ENCODE results near the gene METTL23. TPM values are rescaled to one million over a fixed set of nuclear protein-coding genes. Genes with fewer than 3 reads are reported as not detected.

Gene METTL23
- total and polyA plus RNA-seq, 2 of the 8 experiments (the other 6 are each of a cell fraction or from before 2014, with no cell fraction given), result 36.1 to 60.2 TPM

- H3K27me3 ChIP-seq (replicated peaks in 1 of 4; ENCODE audit: control insufficient read depth in 3 of 4, extremely low read depth in 1 of 4, insufficient read depth in 3 of 4, low read length in 3 of 4), result no peaks in the 10 kb centered on the region
- H3K4ac ChIP-seq (replicated peaks; ENCODE audit: insufficient read length, low read depth, low read length), result no peak overlapping the region
- no peak overlapping the region for H2AK5ac ChIP-seq (ENCODE audit: low read depth, low read length)
- no peaks in the 10 kb centered on the region for H3K23me2 ChIP-seq (ENCODE audit: low read depth, low read length)
- no peak overlapping the region for H4K5ac ChIP-seq (ENCODE audit: insufficient read length, low read depth, low read length)
- no peak for TF ChIP-seq SIN3A (conservative IDR thresholded peaks at IDR 0.05 in 1 of 2, IDR thresholded peaks at IDR 0.05 in 1 of 2; ENCODE audit: low read depth in 1 of 2, low read length in 2 of 2)
- H2BK15ac ChIP-seq (ENCODE audit: low read length), result no peak overlapping the region
- no peak overlapping the region for H3K23ac ChIP-seq (ENCODE audit: insufficient read length)
- H3K9ac ChIP-seq (replicated peaks in 1 of 4; ENCODE audit: extremely low read depth in 1 of 4, low read depth in 3 of 4, low read length in 3 of 4), result no peak overlapping the region
- H4K8ac ChIP-seq (ENCODE audit: extremely low read depth, insufficient read depth, low read length), result no peak overlapping the region
- ChIA-PET CTCF (ENCODE audit: partially characterized antibody) (interaction anchor here (0.6 to 13.1 kb wide), 14 partner anchors 13 to 1269 kb away, joined by 3 to 155 read pairs (median 4); partner anchors contain the start of genes JMJD6, METTL23 and MXRA7), POLR2A (ENCODE audit: partially characterized antibody) (interaction anchor here (1.1 kb wide), 2 partner anchors 23 to 119 kb away, joined by 3 read pairs; no protein-coding TSS in a partner anchor)
- H3K4me2 ChIP-seq (ENCODE audit: insufficient read depth in 1 of 2, low read depth in 2 of 2, low read length in 2 of 2), result no peak overlapping the region
- H2BK12ac ChIP-seq (ENCODE audit: low read depth, low read length), result no peak overlapping the region
- no peak for DNase-seq (ENCODE audit: low read depth in 1 of 2, low spot score in 2 of 2)
- H2AFZ ChIP-seq (ENCODE audit: low read length), result no peak overlapping the region
- H3K27ac ChIP-seq (ENCODE audit: low read depth, low read length), result no peak overlapping the region
- H3K36me3 ChIP-seq (ENCODE audit: control insufficient read depth in 2 of 4, insufficient read depth in 4 of 4, low read length in 3 of 4), result no peaks in the 10 kb centered on the region
- H3K4me3 ChIP-seq (ENCODE audit: extremely low read depth in 1 of 4, insufficient read depth in 2 of 4, low read depth in 3 of 4, low read length in 4 of 4), result no peak overlapping the region
- no peaks in the 10 kb centered on the region for H3K79me2 ChIP-seq (ENCODE audit: control insufficient read depth in 1 of 2, insufficient read depth in 2 of 2, low read length in 2 of 2)
- H3K18ac ChIP-seq (ENCODE audit: extremely low read depth, low read length), result no peak overlapping the region
- no peak overlapping the region for H4K91ac ChIP-seq (replicated peaks; ENCODE audit: insufficient read length, low read length)
- H3K79me1 ChIP-seq (ENCODE audit: low read depth, low read length), result no peaks in the 10 kb centered on the region
- no peak overlapping the region for H3K56ac ChIP-seq (replicated peaks; ENCODE audit: insufficient read length, low read depth, low read length)
- H2BK20ac ChIP-seq (ENCODE audit: low read length), result no peak overlapping the region
- no peak for FAIRE-seq
- no peak overlapping the region for H2BK120ac ChIP-seq (replicated peaks; ENCODE audit: low read depth, low read length)
- H3K14ac ChIP-seq (ENCODE audit: insufficient read length), result no peak overlapping the region
- 98% methylated on average over 4 of the region's 7 CpGs; no CpG with 5 or more reads in 1 of the 2 experiments for WGBS, 2 experiments (ENCODE audit: extremely low coverage in 1 of 2, insufficient coverage in 1 of 2, insufficient read length in 1 of 2, insufficient replicate concordance in 2 of 2, low coverage in 1 of 2, low lambda C conversion rate in 2 of 2, missing lambda C conversion rate in 1 of 2)
- H4K20me1 ChIP-seq (replicated peaks in 1 of 2; ENCODE audit: control insufficient read depth in 1 of 2, insufficient read depth in 2 of 2, low read length in 2 of 2), result peaks cover 0 to 2% of the 10 kb centered on the region in 2 experiments
- H3K4me1 ChIP-seq (replicated peaks in 1 of 4; ENCODE audit: control insufficient read depth in 3 of 4, insufficient read depth in 4 of 4, low read length in 3 of 4), result peaks cover 0 to 28% (median 14%) of the 10 kb centered on the region in 4 experiments; a peak in 6 of 7 replicates
- no peaks in the 10 kb centered on the region for H3K9me3 ChIP-seq (ENCODE audit: insufficient read depth in 2 of 2, low read depth in 1 of 2, low read length in 1 of 2)
- H2BK5ac ChIP-seq (ENCODE audit: low read depth, low read length), result no peak overlapping the region
These were observed 41.9 kb upstream of the METTL23 start for GRCh38 chr17:76684756-76685155.
